Loucy (cell line): ENCODE results near the gene RFX3.

Experiments used
- EZH2phosphoT487 ChIP-seq: fragments of 200-600 bp; IDR thresholded peaks from 2 replicates; pipeline ENCODE4 v1.6.1; 2018; ENCODE audit warnings: antibody characterized with exemption, mild to moderate bottlenecking, moderate library complexity, borderline replicate concordance
- TF ChIP-seq, protein P1 (sequence below): fragments of 200-600 bp; sonication (generic); conservative IDR thresholded peaks from 2 replicates; pipeline ENCODE4 v1.5.1; 2014; ENCODE audit warnings: mild to moderate bottlenecking, antibody characterized with exemption, low read length

DNA sequence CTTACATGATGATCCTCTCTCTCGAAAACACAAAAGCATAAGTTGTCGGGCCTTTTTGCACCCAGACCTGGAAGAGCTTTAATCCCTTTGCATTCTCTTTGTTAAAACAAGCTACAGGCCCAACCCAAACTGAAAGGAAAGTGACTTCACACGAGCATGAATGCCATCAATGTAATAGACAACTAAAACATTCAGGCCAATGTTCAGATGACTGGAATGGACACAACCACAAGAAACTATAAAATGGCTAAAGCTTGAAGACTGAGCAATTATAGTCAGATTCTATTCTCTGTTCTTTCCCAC lies 45.5 kb downstream of the RFX3 start:
- TF ChIP-seq, protein P1, sequence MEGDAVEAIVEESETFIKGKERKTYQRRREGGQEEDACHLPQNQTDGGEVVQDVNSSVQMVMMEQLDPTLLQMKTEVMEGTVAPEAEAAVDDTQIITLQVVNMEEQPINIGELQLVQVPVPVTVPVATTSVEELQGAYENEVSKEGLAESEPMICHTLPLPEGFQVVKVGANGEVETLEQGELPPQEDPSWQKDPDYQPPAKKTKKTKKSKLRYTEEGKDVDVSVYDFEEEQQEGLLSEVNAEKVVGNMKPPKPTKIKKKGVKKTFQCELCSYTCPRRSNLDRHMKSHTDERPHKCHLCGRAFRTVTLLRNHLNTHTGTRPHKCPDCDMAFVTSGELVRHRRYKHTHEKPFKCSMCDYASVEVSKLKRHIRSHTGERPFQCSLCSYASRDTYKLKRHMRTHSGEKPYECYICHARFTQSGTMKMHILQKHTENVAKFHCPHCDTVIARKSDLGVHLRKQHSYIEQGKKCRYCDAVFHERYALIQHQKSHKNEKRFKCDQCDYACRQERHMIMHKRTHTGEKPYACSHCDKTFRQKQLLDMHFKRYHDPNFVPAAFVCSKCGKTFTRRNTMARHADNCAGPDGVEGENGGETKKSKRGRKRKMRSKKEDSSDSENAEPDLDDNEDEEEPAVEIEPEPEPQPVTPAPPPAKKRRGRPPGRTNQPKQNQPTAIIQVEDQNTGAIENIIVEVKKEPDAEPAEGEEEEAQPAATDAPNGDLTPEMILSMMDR: no peak
- no peak for TF ChIP-seq EZH2phosphoT487
